GM12878 (cell line): Measurements from ENCODE around the gene METAP1D. TPM values are rescaled to one million over a fixed set of nuclear protein-coding genes. Genes with fewer than 3 reads are reported as not detected.

ENCODE experiments used
- ATAC-seq: fragments of 200-7000 bp; cut with Tn5 transposase; 3 replicates; pipeline ENCODE4 v1.9.1; 2020; ENCODE audit warnings: mild to moderate bottlenecking, moderate library complexity
- BruUV-seq: library from RNA; stranded (reverse); fragments of 400-500 nt; replicated peaks from 2 replicates; lab custom pipeline; 2021; lab: Mats Ljungman, UMichigan
- CTCF ChIA-PET: fragments of 300-600 bp; sonication (Branson Sonifier 250); formaldehyde crosslinking; extraction: SDS; loops from one replicate; lab custom pipeline; 2021; ENCODE audit warnings: inconsistent platforms; lab: Yijun Ruan, JAX
- POLR2A ChIA-PET: fragments of 350-600 bp; formaldehyde crosslinking; extraction: SDS; loops from one replicate; lab custom pipeline; 2021; ENCODE audit warnings: inconsistent platforms; lab: Charles Lee
- RAD21 ChIA-PET: fragments of 300-600 bp; sonication (Branson Sonifier 250); formaldehyde crosslinking; loops from one replicate; lab custom pipeline; 2023; ENCODE audit warnings: antibody characterized with exemption; ENCODE audit not compliant: unreplicated experiment; lab: Charles Lee
- SMC1A ChIA-PET: fragments of 300-600 bp; sonication (Branson Sonifier 250); formaldehyde crosslinking; loops from one replicate; lab custom pipeline; 2023; ENCODE audit not compliant: unreplicated experiment, uncharacterized antibody; lab: Charles Lee
- DNase-seq: peaks from one replicate; pipeline ENCODE4 v3.0.0-alpha.2; 2011; ENCODE audit warnings: low read depth, low spot score
- FAIRE-seq: peaks from 3 replicates; lab custom pipeline; 2011; peaks lifted over from hg19 to GRCh38; lab: Jason Lieb, UNC
- H2AFZ ChIP-seq: 2 replicates; pipeline ENCODE4 v1.6.0; 2011; ENCODE audit warnings: low read depth, low read length, control low read depth; ENCODE audit not compliant: control insufficient read depth
- H3K27ac ChIP-seq: 2 replicates; pipeline ENCODE4 v1.5.1; 2011; ENCODE audit warnings: control low read depth; ENCODE audit not compliant: control insufficient read depth, insufficient read depth
- H3K27me3 ChIP-seq, 2 experiments: replicated peaks in 1 of 2; 2 replicates each; pipeline versions ENCODE4 v1.6.0 to v1.6.1; 2011; ENCODE audit warnings: low read length in 1 of 2; ENCODE audit not compliant: control insufficient read depth in 2 of 2, insufficient read depth in 2 of 2
- H3K36me3 ChIP-seq, 2 experiments: 2 replicates each; pipeline ENCODE4 v1.5.1; 2011; ENCODE audit warnings: low read length in 1 of 2; ENCODE audit not compliant: control insufficient read depth in 2 of 2, insufficient read depth in 2 of 2
- H3K4me1 ChIP-seq: 2 replicates; pipeline ENCODE4 v1.6.1; 2011; ENCODE audit warnings: mild to moderate bottlenecking, low read length, moderate library complexity, mixed read lengths; ENCODE audit not compliant: control insufficient read depth, insufficient read depth
- H3K4me2 ChIP-seq: 2 replicates; pipeline ENCODE4 v1.6.0; 2011; ENCODE audit warnings: control low read depth; ENCODE audit not compliant: control insufficient read depth, insufficient read depth
- H3K4me3 ChIP-seq: fragments of 200-600 bp; sonication (generic); 2 replicates; pipeline ENCODE4 v1.5.1; 2016
- H3K79me2 ChIP-seq: 2 replicates; pipeline ENCODE4 v1.6.0; 2011; ENCODE audit warnings: low read length; ENCODE audit not compliant: control insufficient read depth, insufficient read depth
- H3K9ac ChIP-seq: 2 replicates; pipeline ENCODE4 v1.8.0; 2011; ENCODE audit warnings: low read length, control low read depth, mixed read lengths; ENCODE audit not compliant: control insufficient read depth, insufficient read depth
- H3K9me3 ChIP-seq: replicated peaks from 3 replicates; pipeline ENCODE4 v1.5.1; 2011; ENCODE audit warnings: mild to moderate bottlenecking, low read length; ENCODE audit not compliant: control insufficient read depth, insufficient read depth
- H4K20me1 ChIP-seq: 2 replicates; pipeline ENCODE4 v1.6.0; 2011; ENCODE audit not compliant: control insufficient read depth, insufficient read depth
- ATF7 ChIP-seq: fragments of 450-650 bp; IDR thresholded peaks from 2 replicates; pipeline ENCODE4 v1.6.1; 2016; ENCODE audit warnings: low read depth, mild to moderate bottlenecking
- BRCA1 ChIP-seq: IDR thresholded peaks from 2 replicates; pipeline ENCODE4 v1.6.1; 2011; ENCODE audit warnings: low read depth, low read length, improper control_type of control experiment
- CHD4 ChIP-seq: fragments of 200-600 bp; sonication (generic); IDR thresholded peaks from 2 replicates; pipeline ENCODE4 v1.6.1; 2016; ENCODE audit warnings: mild to moderate bottlenecking
- EZH2 ChIP-seq: IDR thresholded peaks from 2 replicates; pipeline ENCODE4 v1.6.1; 2012; ENCODE audit warnings: low read depth, mild to moderate bottlenecking, control low read depth, inconsistent platforms, low read length, borderline replicate concordance; ENCODE audit not compliant: control insufficient read depth
- NFIC ChIP-seq: IDR thresholded peaks from 2 replicates; pipeline ENCODE4 v1.6.1; 2012; ENCODE audit warnings: low read depth, mild to moderate bottlenecking, inconsistent platforms, low read length, moderate library complexity
- NFYB ChIP-seq: IDR thresholded peaks from 2 replicates; pipeline ENCODE4 v1.6.1; 2011; ENCODE audit warnings: low read depth, mild to moderate bottlenecking, low read length, improper control_type of control experiment, moderate library complexity; ENCODE audit not compliant: insufficient read depth
- TCF7 ChIP-seq: IDR thresholded peaks from 2 replicates; pipeline ENCODE4 v1.6.1; 2014; ENCODE audit warnings: antibody characterized with exemption, borderline replicate concordance
- ZBTB40 ChIP-seq: fragments of 450-650 bp; IDR thresholded peaks from 2 replicates; pipeline ENCODE4 v1.6.1; 2016; ENCODE audit warnings: mild to moderate bottlenecking, moderate library complexity, borderline replicate concordance
- WGBS: methylation state at CpG from one replicate; pipeline ENCODE4 v1.1.6; 2016; ENCODE audit warnings: low lambda C conversion rate; ENCODE audit not compliant: insufficient replicate concordance, insufficient coverage; ENCODE audit errors: missing lambda C conversion rate; 5-methylcytosine and 5-hydroxymethylcytosine counted together
- in situ Hi-C: fragments of 300-500 bp; cut with MboI; formaldehyde crosslinking; loops from 9 replicates; pipeline ENCODE4 v1.14.3; 2018; ENCODE audit warnings: mixed read lengths
- intact Hi-C: fragments of 100-400 bp; cut with micrococcal nuclease; formaldehyde crosslinking; loops from one replicate; pipeline ENCODE4 v1.14.2; 2022; ENCODE audit not compliant: unreplicated experiment
- polyA plus RNA-seq, 11 experiments: library from polyadenylated mRNA; depleted of rRNA in 4 of 11; unstranded in 6 of 11; stranded (reverse) in 5 of 11; fragments of >200 nt; fragmentation: Nextera tagmentation in 4 of 11; fragmentation: Illumina TruSeq in 1 of 11; extraction: Ambion mirVana in 4 of 11; extraction: Trizol in 1 of 11; gene quantifications; 1 replicate in 1 of 11; 2 replicates in 10 of 11; pipeline versions ENCODE4 v1.2.1 to v1.2.3, GENCODE V29; 2011 to 2016; ENCODE audit warnings: inconsistent platforms in 2 of 11, missing spikeins in 2 of 11, low read depth in 1 of 11
- total RNA-seq, 4 experiments: library from RNA; depleted of rRNA in 3 of 4; stranded (reverse); fragments of >200 nt in 3 of 4; fragmentation: Illumina TruSeq in 1 of 4; extraction: Trizol in 1 of 4; gene quantifications; 2 replicates each; pipeline versions ENCODE4 v1.2.1 to v1.2.3, GENCODE V29; 2013 to 2021
- TF ChIP-seq, protein P1 (sequence below): IDR thresholded peaks from 2 replicates; pipeline ENCODE4 v1.6.1; 2012; ENCODE audit warnings: low read length, inconsistent platforms
- TF ChIP-seq, protein P2 (sequence below): IDR thresholded peaks from 2 replicates; pipeline ENCODE4 v1.6.1; 2011; ENCODE audit warnings: borderline replicate concordance, low read depth, mild to moderate bottlenecking, moderate library complexity, mixed read lengths, low read length; ENCODE audit not compliant: insufficient read depth; ENCODE audit errors: extremely low read length

Gene METAP1D
- total and polyA plus RNA-seq, 10 of the 15 experiments (the other 5 are each of a cell fraction or from before 2014, with no cell fraction given) = 4.5 to 12.1 (median 7.8) TPM

GRCh38 chr2:172021955-172022354 is 22.2 kb downstream of the METAP1D start:
- Histone ChIP-seq H3K9ac (no peak overlapping the region), H3K9me3 (no peaks in the 10 kb centered on the region), H3K4me3 (no peak overlapping the region), H3K79me2 (no peaks in the 10 kb centered on the region), H3K36me3 (no peaks in the 10 kb centered on the region), H4K20me1 (no peaks in the 10 kb centered on the region), H3K4me2 (no peak overlapping the region), H3K27ac (no peak overlapping the region), H3K4me1 (no peaks in the 10 kb centered on the region), H2AFZ (no peak overlapping the region), H3K27me3 (no peaks in the 10 kb centered on the region)
- BruUV-seq = no TSS peak
- SMC1A ChIA-PET = interaction anchor here (1.1 kb wide), 2 partner anchors 16 to 31 kb away, joined by 3 read pairs; no protein-coding TSS in a partner anchor
- no peak for FAIRE-seq
- RAD21 ChIA-PET = no interaction called here
- CTCF ChIA-PET = no interaction called here
- DNase-seq = no peak
- WGBS = 94% methylated on average over 5 of the region's 5 CpGs
- TF ChIP-seq EZH2 = no peak
- TF ChIP-seq NFIC = no peak
- TF ChIP-seq CHD4 = no peak
- TF ChIP-seq ZBTB40 = no peak
- no peak for TF ChIP-seq ATF7
- TF ChIP-seq, protein P1, sequence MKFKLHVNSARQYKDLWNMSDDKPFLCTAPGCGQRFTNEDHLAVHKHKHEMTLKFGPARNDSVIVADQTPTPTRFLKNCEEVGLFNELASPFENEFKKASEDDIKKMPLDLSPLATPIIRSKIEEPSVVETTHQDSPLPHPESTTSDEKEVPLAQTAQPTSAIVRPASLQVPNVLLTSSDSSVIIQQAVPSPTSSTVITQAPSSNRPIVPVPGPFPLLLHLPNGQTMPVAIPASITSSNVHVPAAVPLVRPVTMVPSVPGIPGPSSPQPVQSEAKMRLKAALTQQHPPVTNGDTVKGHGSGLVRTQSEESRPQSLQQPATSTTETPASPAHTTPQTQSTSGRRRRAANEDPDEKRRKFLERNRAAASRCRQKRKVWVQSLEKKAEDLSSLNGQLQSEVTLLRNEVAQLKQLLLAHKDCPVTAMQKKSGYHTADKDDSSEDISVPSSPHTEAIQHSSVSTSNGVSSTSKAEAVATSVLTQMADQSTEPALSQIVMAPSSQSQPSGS = no peak
- TF ChIP-seq, protein P2, sequence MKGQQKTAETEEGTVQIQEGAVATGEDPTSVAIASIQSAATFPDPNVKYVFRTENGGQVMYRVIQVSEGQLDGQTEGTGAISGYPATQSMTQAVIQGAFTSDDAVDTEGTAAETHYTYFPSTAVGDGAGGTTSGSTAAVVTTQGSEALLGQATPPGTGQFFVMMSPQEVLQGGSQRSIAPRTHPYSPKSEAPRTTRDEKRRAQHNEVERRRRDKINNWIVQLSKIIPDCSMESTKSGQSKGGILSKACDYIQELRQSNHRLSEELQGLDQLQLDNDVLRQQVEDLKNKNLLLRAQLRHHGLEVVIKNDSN = no peak
- TF ChIP-seq TCF7 = no peak
- TF ChIP-seq NFYB = no peak
- TF ChIP-seq BRCA1 = no peak
- no peak for ATAC-seq
- POLR2A ChIA-PET = no interaction called here
- intact Hi-C loops = no loop called here
- in situ Hi-C loops = no loop called here
